Spleen (tissue), 7 donors: ENCODE data around the gene MMP15.

Experiments
- POLR2A ChIP-seq, 3 donors: fragments of 450-650 bp; IDR thresholded peaks; one replicate each; pipeline ENCODE4 v1.5.1; 2017; ENCODE audit warnings: antibody characterized with exemption in 3 of 3, mild to moderate bottlenecking in 1 of 3
- TF ChIP-seq, protein P1 (sequence below), 11 experiments: fragments of 200-600 bp in 7 of 11; fragments of 450-650 bp in 4 of 11; sonication (generic) in 4 of 11; IDR thresholded peaks in 8 of 11; conservative IDR thresholded peaks in 3 of 11; 1 replicate in 7 of 11; 2 replicates in 4 of 11; pipeline versions ENCODE4 v1.4.0 to v1.8.0; 2016 to 2021; ENCODE audit warnings: antibody characterized with exemption in 11 of 11, inconsistent platforms in 4 of 11, mild to moderate bottlenecking in 1 of 11
- donor health status: DM: no; HTN: no; CAD: no; lungs with moderate emphysema.
- donor health status: DM: no; HTN: no; CAD: no.
- donor health status: DM: no; HTN: no; CAD: no.

GRCh38 chr16:58085584-58086251, 60.2 kb downstream of the MMP15 start:
- TF ChIP-seq, protein P1, sequence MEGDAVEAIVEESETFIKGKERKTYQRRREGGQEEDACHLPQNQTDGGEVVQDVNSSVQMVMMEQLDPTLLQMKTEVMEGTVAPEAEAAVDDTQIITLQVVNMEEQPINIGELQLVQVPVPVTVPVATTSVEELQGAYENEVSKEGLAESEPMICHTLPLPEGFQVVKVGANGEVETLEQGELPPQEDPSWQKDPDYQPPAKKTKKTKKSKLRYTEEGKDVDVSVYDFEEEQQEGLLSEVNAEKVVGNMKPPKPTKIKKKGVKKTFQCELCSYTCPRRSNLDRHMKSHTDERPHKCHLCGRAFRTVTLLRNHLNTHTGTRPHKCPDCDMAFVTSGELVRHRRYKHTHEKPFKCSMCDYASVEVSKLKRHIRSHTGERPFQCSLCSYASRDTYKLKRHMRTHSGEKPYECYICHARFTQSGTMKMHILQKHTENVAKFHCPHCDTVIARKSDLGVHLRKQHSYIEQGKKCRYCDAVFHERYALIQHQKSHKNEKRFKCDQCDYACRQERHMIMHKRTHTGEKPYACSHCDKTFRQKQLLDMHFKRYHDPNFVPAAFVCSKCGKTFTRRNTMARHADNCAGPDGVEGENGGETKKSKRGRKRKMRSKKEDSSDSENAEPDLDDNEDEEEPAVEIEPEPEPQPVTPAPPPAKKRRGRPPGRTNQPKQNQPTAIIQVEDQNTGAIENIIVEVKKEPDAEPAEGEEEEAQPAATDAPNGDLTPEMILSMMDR (IDR thresholded peaks at IDR 0.05 in 8 of 11, conservative IDR thresholded peaks at IDR 0.05 in 3 of 11) = no peak
- TF ChIP-seq POLR2A (IDR thresholded peaks at IDR 0.05) = no peak
